ENCODE results near the gene DLGAP1. TPM values are rescaled to one million over a fixed set of nuclear protein-coding genes. Genes with fewer than 3 reads are reported as not detected.

DLGAP1 gene
- polyA plus RNA-seq, 1 donor from 2014 or later, result 4.5 TPM

GRCh38 chr18:3784949-3785348 is 670.2 kb downstream of the DLGAP1 start:
- no peaks in the 10 kb centered on the region for H3F3A ChIP-seq (ENCODE audit: insufficient read depth, low read length, poor library complexity, severe bottlenecking)
- H2AFZ ChIP-seq (ENCODE audit: low read depth, low read length), result no peak overlapping the region
- H3K4me2 ChIP-seq (ENCODE audit: low read length), result no peak overlapping the region
- no peaks in the 10 kb centered on the region for H3K79me2 ChIP-seq (replicated peaks; ENCODE audit: insufficient read depth, low read length)
- TF ChIP-seq CTCF (IDR thresholded peaks at IDR 0.05; ENCODE audit: poor library complexity, severe bottlenecking) (no peak), EZH2 (IDR thresholded peaks at IDR 0.05; ENCODE audit: borderline replicate concordance, insufficient read depth, low read length, poor library complexity, severe bottlenecking) (no peak), TAF1 (IDR thresholded peaks at IDR 0.05; ENCODE audit: low read depth) (no peak), SMC3 (conservative IDR thresholded peaks at IDR 0.05; ENCODE audit: poor library complexity) (no peak), MXI1 (conservative IDR thresholded peaks at IDR 0.05; ENCODE audit: poor library complexity, severe bottlenecking) (no peak), REST (IDR thresholded peaks at IDR 0.05; ENCODE audit: borderline replicate concordance) (no peak), POLR2AphosphoS5 (IDR thresholded peaks at IDR 0.05) (no peak), RAD21 (conservative IDR thresholded peaks at IDR 0.05) (no peak)
- no peaks in the 10 kb centered on the region for H3K9me2 ChIP-seq (ENCODE audit: insufficient read depth, low read length)
- no peaks in the 10 kb centered on the region for H3K27me3 ChIP-seq (ENCODE audit: insufficient read depth, low read depth, low read length)
- no peak overlapping the region for H3K9ac ChIP-seq (ENCODE audit: low read length)
- no peak overlapping the region for H3K27ac ChIP-seq (ENCODE audit: low read length)
- no peaks in the 10 kb centered on the region for H3K9me3 ChIP-seq (ENCODE audit: low read length)
- no peaks in the 10 kb centered on the region for H4K20me1 ChIP-seq (ENCODE audit: insufficient read depth)
- H3K4me3 ChIP-seq (ENCODE audit: low read length), result no peak overlapping the region
- H3K36me3 ChIP-seq (ENCODE audit: insufficient read depth, low read length), result no peaks in the 10 kb centered on the region

- Histone ChIP-seq H3K9me3 (ENCODE audit: low read length) (no peaks in the 10 kb centered on the region), H3K4me2 (ENCODE audit: low read length) (no peak overlapping the region), H4K20me1 (ENCODE audit: insufficient read depth) (no peaks in the 10 kb centered on the region), H3F3A (ENCODE audit: insufficient read depth, low read length, poor library complexity, severe bottlenecking) (no peaks in the 10 kb centered on the region), H3K4me3 (ENCODE audit: low read length) (no peak overlapping the region), H2AFZ (ENCODE audit: low read depth, low read length) (no peak overlapping the region), H3K79me2 (replicated peaks; ENCODE audit: insufficient read depth, low read length) (no peaks in the 10 kb centered on the region), H3K9me2 (ENCODE audit: insufficient read depth, low read length) (no peaks in the 10 kb centered on the region), H3K36me3 (ENCODE audit: insufficient read depth, low read length) (no peaks in the 10 kb centered on the region), H3K27me3 (ENCODE audit: insufficient read depth, low read depth, low read length) (no peaks in the 10 kb centered on the region), H3K9ac (ENCODE audit: low read length) (no peak overlapping the region), H3K27ac (ENCODE audit: low read length) (no peak overlapping the region)
- no peak for TF ChIP-seq RAD21 (conservative IDR thresholded peaks at IDR 0.05)
Measured at GRCh38 chr18:3782901-3783300, 672.2 kb downstream of the DLGAP1 start.

GRCh38 chr18:3777719-3778118 is 677.4 kb downstream of the DLGAP1 start:
- Histone ChIP-seq H3K4me3 (ENCODE audit: low read length) (no peak overlapping the region), H2AFZ (ENCODE audit: low read depth, low read length) (no peak overlapping the region), H3K27ac (ENCODE audit: low read length) (no peak overlapping the region), H3K9me3 (ENCODE audit: low read length) (no peaks in the 10 kb centered on the region), H3K9ac (ENCODE audit: low read length) (no peak overlapping the region), H3K9me2 (ENCODE audit: insufficient read depth, low read length) (no peaks in the 10 kb centered on the region), H3K27me3 (ENCODE audit: insufficient read depth, low read depth, low read length) (no peaks in the 10 kb centered on the region), H3K36me3 (ENCODE audit: insufficient read depth, low read length) (no peaks in the 10 kb centered on the region), H3K79me2 (replicated peaks; ENCODE audit: insufficient read depth, low read length) (no peaks in the 10 kb centered on the region), H3F3A (ENCODE audit: insufficient read depth, low read length, poor library complexity, severe bottlenecking) (no peaks in the 10 kb centered on the region), H4K20me1 (ENCODE audit: insufficient read depth) (no peaks in the 10 kb centered on the region), H3K4me2 (ENCODE audit: low read length) (no peak overlapping the region)
- no peak for TF ChIP-seq SMC3 (conservative IDR thresholded peaks at IDR 0.05; ENCODE audit: poor library complexity)
- no peak for TF ChIP-seq RAD21 (conservative IDR thresholded peaks at IDR 0.05)
- TF ChIP-seq REST (IDR thresholded peaks at IDR 0.05; ENCODE audit: borderline replicate concordance), result no peak
- no peak for TF ChIP-seq EP300 (conservative IDR thresholded peaks at IDR 0.05; ENCODE audit: poor library complexity, severe bottlenecking)
- no peak for TF ChIP-seq CTCF (IDR thresholded peaks at IDR 0.05; ENCODE audit: poor library complexity, severe bottlenecking)
- no peak for TF ChIP-seq EZH2 (IDR thresholded peaks at IDR 0.05; ENCODE audit: borderline replicate concordance, insufficient read depth, low read length, poor library complexity, severe bottlenecking)
- TF ChIP-seq MXI1 (conservative IDR thresholded peaks at IDR 0.05; ENCODE audit: poor library complexity, severe bottlenecking), result no peak
- TF ChIP-seq TAF1 (IDR thresholded peaks at IDR 0.05; ENCODE audit: low read depth), result no peak
- TF ChIP-seq POLR2AphosphoS5 (IDR thresholded peaks at IDR 0.05), result no peak

All from neural cell (in vitro differentiated cells).